NCI-H2029 (cell line): Measurements from ENCODE around the gene DCBLD1.

ENCODE experiments used
- DNase-seq: peaks from one replicate; lab custom pipeline; 2025; lab: John Stamatoyannopoulos, UW

The DCBLD1 gene

GRCh38 chr6:117472667-117473066 is 9.8 kb upstream of the DCBLD1 start:
- no peak for DNase-seq

GRCh38 chr6:117473401-117473800 is 9.1 kb upstream of the DCBLD1 start:
- DNase-seq = no peak

DNA sequence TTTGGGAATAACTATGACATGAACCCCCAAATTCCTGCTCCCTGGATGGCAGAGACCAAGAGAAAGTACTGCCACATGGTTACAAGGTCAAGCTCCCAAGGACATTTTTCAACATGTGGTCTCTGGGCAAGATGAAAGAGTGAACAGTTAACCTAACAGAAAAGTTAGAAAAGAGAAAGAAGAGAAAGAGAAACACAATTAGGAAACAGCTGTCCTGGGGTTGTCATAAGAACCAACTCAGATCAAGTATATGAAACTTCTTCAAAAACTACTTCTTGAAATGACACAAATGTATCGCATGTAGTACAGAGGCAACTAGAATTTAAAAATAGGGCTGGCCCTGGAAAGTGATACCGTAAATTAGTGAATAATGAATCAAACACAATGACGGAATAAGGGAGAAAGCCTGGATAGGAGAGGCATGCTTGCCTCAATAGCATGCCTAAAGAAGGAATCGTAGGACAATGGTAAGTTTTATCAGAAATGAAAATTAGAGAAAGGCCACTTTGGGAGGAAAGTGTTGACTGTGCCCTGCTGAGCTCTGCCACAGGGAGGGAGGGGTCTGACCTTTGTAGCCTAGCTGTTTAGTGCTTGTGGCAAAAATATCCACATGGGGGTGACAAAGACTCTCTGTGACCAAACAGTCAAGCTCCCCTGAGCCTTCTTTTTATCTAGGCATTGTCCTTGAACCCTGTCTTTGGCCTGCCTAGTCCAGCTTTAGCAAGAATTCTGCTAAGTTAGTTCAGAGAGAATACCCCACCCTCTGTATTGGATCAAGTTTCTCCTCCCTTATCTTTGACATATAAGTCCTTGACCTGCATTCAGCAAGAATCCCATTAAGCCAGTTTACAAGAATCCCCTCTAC is 4.3 kb upstream of the DCBLD1 start:
- DNase-seq = no peak

- no peak for DNase-seq
These were observed 3.6 kb upstream of the DCBLD1 start for GRCh38 chr6:117478853-117479231.

DNA sequence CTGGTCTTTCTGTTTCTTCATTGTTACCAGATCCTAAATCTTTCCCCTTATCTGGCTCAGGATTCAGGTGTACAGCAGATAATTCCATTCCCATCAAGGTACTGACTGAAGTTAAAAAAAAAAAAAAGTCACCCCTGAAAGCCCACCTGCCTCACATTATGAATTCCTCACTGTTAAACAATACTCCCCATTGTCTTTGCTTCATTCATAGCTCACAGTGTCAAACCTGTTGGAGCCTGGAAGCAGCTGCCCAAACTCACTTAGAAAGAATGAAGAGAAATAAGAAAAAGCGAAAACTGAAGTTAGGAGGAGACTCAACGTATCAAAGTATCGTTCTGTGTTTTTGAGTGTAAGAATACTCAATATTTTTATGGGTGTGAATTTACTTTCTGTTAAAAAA is 1.8 kb upstream of the DCBLD1 start:
- no peak for DNase-seq

GRCh38 chr6:117481278-117481925 is 1.1 kb upstream of the DCBLD1 start:
- no peak for DNase-seq

DNA sequence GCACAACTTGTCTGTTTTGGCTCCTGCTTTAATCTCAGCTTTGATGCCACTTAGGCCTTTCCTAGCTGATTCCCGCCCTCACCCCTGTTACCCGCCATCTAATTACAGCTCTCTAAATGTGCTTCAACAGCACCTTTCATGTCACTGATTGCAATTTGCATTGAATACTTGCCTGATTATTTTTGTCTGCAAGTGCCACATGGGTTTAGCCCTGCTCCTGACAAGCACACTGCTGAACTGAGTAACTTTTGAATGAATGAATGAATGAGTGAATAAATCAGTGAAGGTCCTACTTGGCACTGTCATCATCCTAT is 591 bp upstream of the DCBLD1 start:
- DNase-seq = no peak

DNA sequence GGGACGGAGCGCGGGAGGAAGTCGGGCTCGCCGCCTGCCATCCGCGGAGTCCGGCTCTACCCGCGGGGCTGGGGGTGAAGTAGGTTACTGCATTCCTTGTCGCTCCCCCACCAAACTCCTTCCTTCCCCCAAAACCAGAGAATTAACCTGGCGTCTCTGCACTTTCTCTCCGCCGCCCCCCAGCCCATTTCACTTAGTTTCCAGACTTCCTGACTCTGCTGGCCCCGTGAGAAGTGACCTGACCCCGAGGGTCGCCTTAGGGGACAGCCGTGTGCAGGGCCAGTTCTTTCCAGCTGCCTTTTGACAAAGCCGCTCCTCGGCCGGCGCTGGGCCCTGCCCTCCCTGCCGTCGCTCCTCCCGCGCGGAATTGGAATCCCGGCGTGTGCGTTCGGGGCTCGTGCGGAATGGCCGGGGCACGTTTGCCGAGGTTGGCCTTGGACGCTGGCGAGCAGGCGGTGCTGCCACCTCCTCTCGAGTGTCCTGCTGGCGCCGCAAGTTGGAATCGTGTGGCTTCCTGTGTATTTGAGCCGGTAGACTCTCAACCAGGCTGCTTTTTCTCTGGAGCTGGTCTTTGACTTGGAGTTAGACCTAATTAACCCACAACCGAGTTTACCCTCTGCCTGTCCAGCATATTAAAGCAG is 650 bp downstream of the DCBLD1 start:
- peak; percentile 87 for DNase-seq

- DNase-seq = peak; percentile 66
These were observed 1.2 kb downstream of the DCBLD1 start for GRCh38 chr6:117483645-117484016.

- DNase-seq = no peak
These were observed 1.7 kb downstream of the DCBLD1 start for GRCh38 chr6:117484052-117484646.

DNA sequence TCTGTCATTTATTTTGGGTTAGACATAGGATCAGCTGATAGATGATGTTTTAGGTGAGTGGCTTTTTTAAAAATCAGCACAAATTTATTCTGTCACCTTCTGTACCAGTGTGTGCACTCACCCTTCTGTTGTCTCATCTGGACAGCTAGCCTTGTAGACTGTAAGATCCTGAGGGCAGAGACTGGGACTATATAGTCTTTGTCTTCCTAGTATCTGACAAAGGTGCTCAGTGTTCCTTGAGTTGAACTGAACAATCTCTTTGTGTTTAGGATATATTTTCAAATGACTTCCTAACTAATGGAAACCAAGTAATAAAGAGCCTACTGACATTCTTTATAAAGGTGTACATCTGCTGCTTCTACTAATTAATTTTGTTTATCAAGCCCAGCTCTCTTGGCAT is 3.0 kb downstream of the DCBLD1 start:
- DNase-seq = no peak

DNA sequence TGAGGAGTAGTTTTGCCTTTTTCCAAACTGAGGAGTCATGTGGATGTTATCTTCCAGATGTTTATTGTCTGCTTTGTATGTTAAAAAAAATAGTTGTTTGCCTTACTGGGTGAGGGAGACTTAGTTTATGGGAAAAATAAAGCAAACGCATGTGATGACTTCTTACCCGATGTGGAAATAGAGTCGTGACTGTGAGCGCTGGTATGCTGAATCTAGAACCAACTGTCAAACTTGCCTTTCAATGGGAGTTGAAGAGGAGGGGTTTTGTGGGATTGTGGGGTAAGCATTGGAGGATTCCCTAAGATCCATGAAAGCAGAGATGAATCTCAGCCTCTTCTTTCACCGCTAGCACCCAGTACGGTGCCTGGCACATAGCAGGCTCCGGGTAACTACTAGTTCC is 5.3 kb downstream of the DCBLD1 start:
- DNase-seq = no peak

- DNase-seq = no peak
These were observed 6.5 kb downstream of the DCBLD1 start for GRCh38 chr6:117489003-117489402.

DNA sequence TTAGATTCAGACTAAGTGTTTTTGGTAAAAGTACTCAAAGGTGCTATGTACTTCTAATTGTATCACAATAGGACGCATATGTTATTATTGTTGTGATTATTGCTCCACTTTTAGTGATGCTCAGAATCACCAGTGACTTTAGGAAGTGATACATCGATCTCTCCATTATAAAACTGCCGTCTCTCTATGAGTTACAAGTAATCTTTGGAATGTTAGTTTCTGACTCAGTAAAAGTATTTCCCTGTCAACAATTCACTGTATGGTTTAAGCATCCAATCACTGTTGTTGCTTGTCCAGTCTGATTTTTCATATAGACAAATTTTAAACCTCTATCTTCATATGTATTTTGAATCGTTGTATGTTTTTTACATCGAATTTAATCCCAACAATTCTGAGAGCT is 9.4 kb downstream of the DCBLD1 start:
- DNase-seq = no peak

GRCh38 chr6:117493470-117493869 is 11.0 kb downstream of the DCBLD1 start:
- DNase-seq = no peak

DNA sequence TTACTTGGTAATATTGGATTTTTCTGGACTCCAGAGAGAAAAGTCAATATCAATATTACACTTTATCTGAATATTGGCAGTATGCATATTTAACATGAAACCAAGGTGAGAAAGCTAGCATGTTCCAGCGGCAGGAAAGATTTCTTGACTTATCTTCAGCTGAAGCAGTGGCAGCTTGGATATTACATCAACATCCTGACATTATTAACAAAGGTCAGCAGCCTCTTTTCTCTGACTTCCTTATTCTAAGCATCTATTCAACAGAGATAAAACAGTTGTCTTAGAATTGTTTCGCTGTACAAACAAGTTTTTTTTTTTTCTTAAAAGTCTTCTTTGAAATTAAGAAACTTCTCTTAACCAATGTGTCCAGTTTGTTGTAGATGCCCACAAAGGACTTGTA is 11.8 kb downstream of the DCBLD1 start:
- DNase-seq = no peak

DNA sequence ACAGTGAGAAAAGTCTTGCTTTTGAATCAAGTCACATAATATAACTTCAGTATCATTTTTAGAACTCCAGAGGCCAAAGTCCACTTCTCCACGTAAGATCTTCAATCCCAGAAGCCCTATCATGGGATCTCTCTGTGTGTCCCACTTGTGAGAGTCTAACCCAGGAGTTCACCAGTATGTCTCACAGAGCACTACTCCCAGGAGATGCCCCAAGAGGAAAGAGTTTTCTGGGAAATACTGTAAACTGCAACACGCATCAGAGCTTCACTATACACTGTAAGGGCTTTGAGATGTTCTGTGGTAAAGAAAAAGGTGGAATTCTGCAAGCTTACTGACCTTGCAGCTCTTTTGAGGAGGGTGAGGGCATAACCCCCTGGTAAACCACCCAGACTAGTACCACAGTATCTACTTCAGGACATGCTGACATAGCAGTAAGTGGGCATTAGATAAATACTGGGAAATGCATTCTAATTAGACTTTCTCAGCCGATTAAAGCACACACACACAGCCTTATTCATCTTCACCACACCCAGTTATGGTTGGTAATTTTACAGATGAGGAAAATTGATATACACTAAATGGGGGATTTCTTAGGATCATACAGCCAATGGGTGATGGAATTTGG is 12.3 kb downstream of the DCBLD1 start:
- DNase-seq = no peak

DNA sequence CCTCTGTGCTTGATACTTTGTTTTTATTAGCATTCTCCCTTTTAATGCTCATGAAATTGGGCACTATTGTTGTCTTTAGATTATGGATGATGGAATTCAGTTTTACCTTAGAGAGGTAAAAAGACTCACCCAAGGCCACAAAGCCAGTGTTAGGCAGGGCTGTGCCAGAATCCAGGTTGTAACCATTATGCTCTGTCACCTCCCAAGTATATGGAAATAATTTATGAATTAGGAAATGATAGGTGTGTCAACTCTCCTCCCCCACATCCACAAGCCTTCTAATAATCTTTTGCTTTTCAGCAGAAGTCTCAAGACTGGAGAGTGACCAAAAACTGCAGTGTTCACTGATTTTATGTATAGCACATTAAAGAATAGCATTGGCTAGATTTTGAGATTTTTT is 13.0 kb downstream of the DCBLD1 start:
- no peak for DNase-seq

GRCh38 chr6:117495869-117496268 is 13.4 kb downstream of the DCBLD1 start:
- no peak for DNase-seq

- no peak for DNase-seq
These were observed 14.0 kb downstream of the DCBLD1 start for GRCh38 chr6:117496383-117496990.

DNA sequence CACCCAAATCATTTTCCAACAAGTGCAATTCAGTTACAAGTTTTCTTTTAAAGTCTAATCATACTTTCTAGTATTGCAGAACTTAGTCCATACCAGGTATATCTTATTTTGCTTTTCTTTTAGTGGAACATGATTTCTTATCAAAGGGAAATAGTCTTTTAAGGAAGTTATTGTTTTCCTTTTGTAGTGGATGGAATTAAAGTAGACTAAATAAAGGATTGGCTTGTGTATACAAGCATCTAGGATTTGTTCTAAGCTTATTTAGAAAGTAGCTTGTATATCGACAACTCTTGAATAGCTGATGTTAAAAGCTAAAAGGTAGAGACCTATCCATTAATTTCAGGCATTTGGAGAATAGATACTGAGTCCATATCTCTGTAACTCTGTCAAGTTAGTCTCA is 14.8 kb downstream of the DCBLD1 start:
- no peak for DNase-seq

GRCh38 chr6:117498159-117498558 is 15.7 kb downstream of the DCBLD1 start:
- no peak for DNase-seq
